SK-N-SH (cell line): ENCODE measurements around the gene OSBPL6. TPM values are rescaled to one million over a fixed set of nuclear protein-coding genes. Genes with fewer than 3 reads are reported as not detected.

Experiments used
- CTCF ChIA-PET: fragments of 300-600, 350-600 bp; formaldehyde crosslinking; extraction: SDS; loops from one replicate; lab custom pipeline; 2021; lab: Yijun Ruan, JAX
- POLR2A ChIA-PET: fragments of 350-600 bp; sonication (Branson Sonifier 250); formaldehyde crosslinking; extraction: SDS; loops from one replicate; lab custom pipeline; 2020; ENCODE audit warnings: antibody characterized with exemption, inconsistent platforms; lab: Yijun Ruan, JAX
- DNase-seq: peaks from one replicate; pipeline ENCODE4 v3.0.0; 2012
- H2AFZ ChIP-seq: fragments of 200-600 bp; sonication (generic); 2 replicates; pipeline ENCODE4 v1.8.1; 2016; ENCODE audit warnings: antibody characterized with exemption, mild to moderate bottlenecking, low read depth
- H3F3A ChIP-seq: fragments of 200-600 bp; sonication (generic); replicated peaks from 2 replicates; pipeline ENCODE3; 2016; ENCODE audit warnings: antibody characterized with exemption, mild to moderate bottlenecking; ENCODE audit not compliant: insufficient read depth
- H3K27ac ChIP-seq, 2 experiments: fragments of 200-500 bp in 1 of 2; fragments of 200-600 bp in 1 of 2; sonication (Bioruptor generic) in 1 of 2; sonication (generic), shearing (Covaris generic) in 1 of 2; 2 replicates each; pipeline versions ENCODE4 v1.5.1 to v1.6.1; 2014 to 2016; ENCODE audit warnings: low read depth in 2 of 2, inconsistent platforms in 1 of 2, low read length in 1 of 2, mild to moderate bottlenecking in 1 of 2, mixed read lengths in 1 of 2
- H3K27me3 ChIP-seq: fragments of 200-600 bp; sonication (generic), shearing (Covaris generic); 2 replicates; pipeline ENCODE4 v1.6.1; 2016; ENCODE audit warnings: mixed run types; ENCODE audit not compliant: insufficient read depth
- H3K36me3 ChIP-seq, 2 experiments: fragments of 200-500 bp in 1 of 2; fragments of 200-600 bp in 1 of 2; sonication (Bioruptor generic) in 1 of 2; sonication (generic) in 1 of 2; replicated peaks in 1 of 2; 2 replicates each; pipeline versions ENCODE3 to v1.5.1; 2014 to 2016; ENCODE audit warnings: low read length in 1 of 2, mild to moderate bottlenecking in 1 of 2; ENCODE audit not compliant: insufficient read depth in 2 of 2, control insufficient read depth in 1 of 2
- H3K4me1 ChIP-seq, 2 experiments: fragments of 200-500 bp in 1 of 2; fragments of 200-600 bp in 1 of 2; sonication (Bioruptor generic) in 1 of 2; sonication (generic), shearing (Covaris generic) in 1 of 2; 2 replicates each; pipeline versions ENCODE4 v1.5.1 to v1.6.1; 2014 to 2016; ENCODE audit warnings: low read depth in 1 of 2, low read length in 1 of 2, mixed run types in 1 of 2; ENCODE audit not compliant: insufficient read depth in 2 of 2, control insufficient read depth in 1 of 2
- H3K4me2 ChIP-seq: fragments of 200-600 bp; sonication (generic), shearing (Covaris generic); 2 replicates; pipeline ENCODE4 v1.6.1; 2017; ENCODE audit warnings: mixed run types
- H3K4me3 ChIP-seq, 2 experiments: fragments of 200-500 bp in 1 of 2; fragments of 200-600 bp in 1 of 2; sonication (Bioruptor generic) in 1 of 2; sonication (generic), shearing (Covaris generic) in 1 of 2; 2 replicates each; pipeline versions ENCODE4 v1.5.1 to v1.8.1; 2014 to 2016; ENCODE audit warnings: low read depth in 2 of 2, inconsistent platforms in 1 of 2, low read length in 1 of 2, mild to moderate bottlenecking in 1 of 2, mixed read lengths in 1 of 2, moderate library complexity in 1 of 2
- H3K79me2 ChIP-seq: fragments of 200-600 bp; sonication (generic); 2 replicates; pipeline ENCODE4 v1.8.1; 2017; ENCODE audit warnings: mild to moderate bottlenecking; ENCODE audit not compliant: insufficient read depth
- H3K9ac ChIP-seq: fragments of 200-600 bp; sonication (generic); 2 replicates; pipeline ENCODE4 v1.6.1; 2017; ENCODE audit warnings: mixed run types
- H3K9me2 ChIP-seq: fragments of 200-600 bp; sonication (generic); 2 replicates; pipeline ENCODE4 v1.6.1; 2017; ENCODE audit warnings: mixed run types
- H3K9me3 ChIP-seq: fragments of 200-600 bp; sonication (generic); 2 replicates; pipeline ENCODE4 v1.6.1; 2017; ENCODE audit warnings: mixed run types, mild to moderate bottlenecking, moderate library complexity
- H4K20me1 ChIP-seq: fragments of 200-600 bp; sonication (generic); 2 replicates; pipeline ENCODE4 v1.6.1; 2017; ENCODE audit warnings: mild to moderate bottlenecking, mixed run types; ENCODE audit not compliant: insufficient read depth
- ELF1 ChIP-seq: IDR thresholded peaks from 2 replicates; pipeline ENCODE4 v1.4.0; 2012
- EZH2phosphoT487 ChIP-seq: fragments of 200-600 bp; sonication (generic); IDR thresholded peaks from 2 replicates; pipeline ENCODE4 v1.6.1; 2017; ENCODE audit warnings: low read depth, mixed run types, mild to moderate bottlenecking, antibody characterized with exemption, moderate library complexity, borderline replicate concordance
- FOXJ3 ChIP-seq: sonication (generic); formaldehyde crosslinking; IDR thresholded peaks from 2 replicates; pipeline ENCODE4 v1.5.1; 2020; ENCODE audit warnings: mild to moderate bottlenecking, missing genetic modification reagents
- GATA2 ChIP-seq: sonication (generic); formaldehyde crosslinking; IDR thresholded peaks from 2 replicates; pipeline ENCODE4 v1.5.0; 2020; ENCODE audit warnings: mild to moderate bottlenecking, missing genetic modification reagents
- JUND ChIP-seq: IDR thresholded peaks from 2 replicates; pipeline ENCODE4 v1.4.0; 2012
- NFIC ChIP-seq: IDR thresholded peaks from 2 replicates; pipeline ENCODE4 v1.4.0; 2012; ENCODE audit warnings: borderline replicate concordance
- NRF1 ChIP-seq: IDR thresholded peaks from 2 replicates; pipeline ENCODE4 v1.6.1; 2012; ENCODE audit warnings: low read depth, mild to moderate bottlenecking, low read length
- POLR2AphosphoS5 ChIP-seq: IDR thresholded peaks from 2 replicates; pipeline ENCODE4 v1.6.1; 2012; ENCODE audit warnings: low read depth, low read length
- RAD21 ChIP-seq: IDR thresholded peaks from 2 replicates; pipeline ENCODE4 v1.6.1; 2012; ENCODE audit warnings: mild to moderate bottlenecking, low read length
- RCOR1 ChIP-seq: fragments of 150-350 bp; IDR thresholded peaks from 2 replicates; pipeline ENCODE4 v1.6.1; 2017; ENCODE audit warnings: antibody characterized with exemption, low read length
- RFX5 ChIP-seq: IDR thresholded peaks from 2 replicates; pipeline ENCODE4 v1.6.1; 2012; ENCODE audit warnings: mild to moderate bottlenecking, improper control_type of control experiment, low read length
- RXRA ChIP-seq: IDR thresholded peaks from 2 replicates; pipeline ENCODE4 v1.4.0; 2012; ENCODE audit warnings: low read depth, mild to moderate bottlenecking, borderline replicate concordance
- SMC3 ChIP-seq: IDR thresholded peaks from 2 replicates; pipeline ENCODE4 v1.6.1; 2012; ENCODE audit warnings: low read depth, low read length, improper control_type of control experiment
- TAF1 ChIP-seq: IDR thresholded peaks from 2 replicates; pipeline ENCODE4 v1.6.1; 2012; ENCODE audit warnings: low read depth, mild to moderate bottlenecking, low read length, moderate library complexity, borderline replicate concordance
- WGBS: methylation state at CpG from one replicate; pipeline ENCODE4 v1.1.6; 2017; ENCODE audit warnings: low lambda C conversion rate; 5-methylcytosine and 5-hydroxymethylcytosine counted together
- polyA plus RNA-seq, 3 experiments: library from polyadenylated mRNA; depleted of rRNA; stranded (reverse); fragments of >200 nt; gene quantifications; 2 replicates each; pipeline ENCODE4 v1.2.3, GENCODE V29; 2012
- TF ChIP-seq, protein P1 (sequence below): IDR thresholded peaks from 2 replicates; pipeline ENCODE4; 2012
- TF ChIP-seq, protein P2 (sequence below): fragments of 150-350 bp; IDR thresholded peaks from 2 replicates; pipeline ENCODE4 v1.6.1; 2016; ENCODE audit warnings: mild to moderate bottlenecking, low read depth, low read length
- TF ChIP-seq, protein P3 (sequence below): fragments of 200-600 bp; sonication (generic); IDR thresholded peaks from 2 replicates; pipeline ENCODE4 v1.6.1; 2017; ENCODE audit warnings: antibody characterized with exemption, mild to moderate bottlenecking, moderate library complexity
- TF ChIP-seq, protein P4 (sequence below): IDR thresholded peaks from 2 replicates; pipeline ENCODE4 v1.4.0; 2012; ENCODE audit warnings: low read depth
- TF ChIP-seq, protein P5 (sequence below): IDR thresholded peaks from 2 replicates; pipeline ENCODE4 v1.4.0; 2012; ENCODE audit warnings: low read depth, borderline replicate concordance

The OSBPL6 gene
- polyA plus RNA-seq, 1 of the 3 experiments (the other 2 are of a cell fraction) = 2.7 TPM

DNA sequence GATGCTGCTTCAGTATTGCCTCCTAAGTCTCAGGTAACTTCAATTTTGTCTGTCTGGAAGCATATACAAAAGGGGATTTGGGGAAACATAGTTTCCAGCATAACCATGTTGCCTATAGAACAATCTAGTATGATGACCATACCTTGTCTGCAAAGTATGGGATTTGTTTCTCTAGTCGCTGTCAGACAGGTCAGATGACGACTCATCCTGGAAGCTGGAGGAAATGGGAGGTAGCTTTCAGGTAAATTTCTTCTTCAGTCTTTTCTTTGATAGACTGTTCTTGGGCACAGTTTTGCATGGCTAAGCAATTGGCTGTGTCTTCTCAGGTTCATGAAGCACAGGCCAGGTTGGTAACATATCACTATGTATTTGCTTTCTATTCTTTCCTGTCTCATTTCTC is 2.8 kb upstream of the OSBPL6 start:
- no peak for DNase-seq
- POLR2A ChIA-PET = no interaction called here
- peaks cover 7% of the 10 kb centered on the region in 2 experiments; a peak in 3 of 4 replicates for H3K4me1 ChIP-seq
- WGBS = 96% methylated on average over 2 of the region's 2 CpGs
- H3K9me2 ChIP-seq = no peaks in the 10 kb centered on the region
- no peak overlapping the region for H3K4me2 ChIP-seq
- H3K9me3 ChIP-seq = no peaks in the 10 kb centered on the region
- no peaks in the 10 kb centered on the region for H3K27me3 ChIP-seq
- H3K36me3 ChIP-seq = no peaks in the 10 kb centered on the region
- no peaks in the 10 kb centered on the region for H4K20me1 ChIP-seq
- H3K4me3 ChIP-seq = no peak overlapping the region
- H2AFZ ChIP-seq = 0 out of 2 replicates have a peak overlapping the region, but pooled peaks have one; percentile 37
- no peak overlapping the region for H3K9ac ChIP-seq
- TF ChIP-seq TAF1 = no peak
- TF ChIP-seq, all 33 proteins: peak for 0
- CTCF ChIA-PET = interaction anchor here (0.6 to 2.4 kb wide), 4 partner anchors 72 to 403 kb away, joined by 3 to 9 read pairs (median 4); partner anchors contain the start of gene RBM45
- H3F3A ChIP-seq = peaks cover 4% of the 10 kb centered on the region
- H3K27ac ChIP-seq = no peak overlapping the region
- H3K79me2 ChIP-seq = 0 out of 2 replicates have a peak, but pooled peaks cover 11% of the 10 kb centered on the region

DNA sequence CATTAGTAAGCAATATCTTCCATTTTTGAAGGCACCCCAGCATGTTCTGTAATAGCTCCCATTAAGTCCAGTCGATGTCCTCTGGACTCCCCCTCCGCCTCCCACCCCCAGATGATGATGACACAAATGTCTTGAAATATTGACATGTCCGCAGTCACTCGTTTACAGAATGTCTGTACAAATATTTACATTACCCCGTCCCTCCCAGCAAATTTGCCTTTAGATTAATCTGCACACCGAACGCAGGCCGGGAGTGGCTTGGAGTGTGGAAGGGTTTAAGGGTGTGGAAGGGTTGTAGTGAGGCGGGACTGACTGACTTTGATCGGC is 853 bp upstream of the OSBPL6 start:
- H3K9me2 ChIP-seq = no peaks in the 10 kb centered on the region
- no peaks in the 10 kb centered on the region for H3K9me3 ChIP-seq
- DNase-seq = no peak
- peaks cover 4% of the 10 kb centered on the region for H3F3A ChIP-seq
- no peaks in the 10 kb centered on the region for H4K20me1 ChIP-seq
- H3K27ac ChIP-seq = peak overlapping the region in 1 of 2 experiments; percentile 63; a peak in 2 of 4 replicates
- 20% methylated on average over 10 of the region's 10 CpGs for WGBS
- peak overlapping the region; percentile 82 for H2AFZ ChIP-seq
- peaks cover 7 to 9% of the 10 kb centered on the region in 2 experiments; a peak in 3 of 4 replicates for H3K4me1 ChIP-seq
- H3K79me2 ChIP-seq = peaks cover 25% of the 10 kb centered on the region; the same call in 1 of the 2 replicates
- no peaks in the 10 kb centered on the region for H3K27me3 ChIP-seq
- CTCF ChIA-PET = interaction anchor here (1.1 to 1.2 kb wide), 2 partner anchors 61 to 221 kb away, joined by 3 to 5 read pairs; no protein-coding TSS in a partner anchor
- POLR2A ChIA-PET = no interaction called here
- peak overlapping the region; percentile 99 for H3K4me2 ChIP-seq
- H3K9ac ChIP-seq = peak overlapping the region; percentile 78
- TF ChIP-seq SMC3 = no peak
- no peak for TF ChIP-seq FOXJ3 (CRISPR knock-in tag)
- no peak for TF ChIP-seq GATA2
- TF ChIP-seq RCOR1 = no peak
- no peak for TF ChIP-seq ELF1
- TF ChIP-seq POLR2AphosphoS5 = no peak
- no peak for TF ChIP-seq RXRA
- TF ChIP-seq, protein P1, sequence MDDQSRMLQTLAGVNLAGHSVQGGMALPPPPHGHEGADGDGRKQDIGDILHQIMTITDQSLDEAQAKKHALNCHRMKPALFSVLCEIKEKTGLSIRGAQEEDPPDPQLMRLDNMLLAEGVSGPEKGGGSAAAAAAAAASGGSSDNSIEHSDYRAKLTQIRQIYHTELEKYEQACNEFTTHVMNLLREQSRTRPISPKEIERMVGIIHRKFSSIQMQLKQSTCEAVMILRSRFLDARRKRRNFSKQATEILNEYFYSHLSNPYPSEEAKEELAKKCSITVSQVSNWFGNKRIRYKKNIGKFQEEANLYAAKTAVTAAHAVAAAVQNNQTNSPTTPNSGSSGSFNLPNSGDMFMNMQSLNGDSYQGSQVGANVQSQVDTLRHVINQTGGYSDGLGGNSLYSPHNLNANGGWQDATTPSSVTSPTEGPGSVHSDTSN = no peak
- TF ChIP-seq JUND = no peak
- no peak for TF ChIP-seq EZH2phosphoT487
- TF ChIP-seq, protein P2, sequence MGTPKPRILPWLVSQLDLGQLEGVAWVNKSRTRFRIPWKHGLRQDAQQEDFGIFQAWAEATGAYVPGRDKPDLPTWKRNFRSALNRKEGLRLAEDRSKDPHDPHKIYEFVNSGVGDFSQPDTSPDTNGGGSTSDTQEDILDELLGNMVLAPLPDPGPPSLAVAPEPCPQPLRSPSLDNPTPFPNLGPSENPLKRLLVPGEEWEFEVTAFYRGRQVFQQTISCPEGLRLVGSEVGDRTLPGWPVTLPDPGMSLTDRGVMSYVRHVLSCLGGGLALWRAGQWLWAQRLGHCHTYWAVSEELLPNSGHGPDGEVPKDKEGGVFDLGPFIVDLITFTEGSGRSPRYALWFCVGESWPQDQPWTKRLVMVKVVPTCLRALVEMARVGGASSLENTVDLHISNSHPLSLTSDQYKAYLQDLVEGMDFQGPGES = no peak
- TF ChIP-seq, protein P3, sequence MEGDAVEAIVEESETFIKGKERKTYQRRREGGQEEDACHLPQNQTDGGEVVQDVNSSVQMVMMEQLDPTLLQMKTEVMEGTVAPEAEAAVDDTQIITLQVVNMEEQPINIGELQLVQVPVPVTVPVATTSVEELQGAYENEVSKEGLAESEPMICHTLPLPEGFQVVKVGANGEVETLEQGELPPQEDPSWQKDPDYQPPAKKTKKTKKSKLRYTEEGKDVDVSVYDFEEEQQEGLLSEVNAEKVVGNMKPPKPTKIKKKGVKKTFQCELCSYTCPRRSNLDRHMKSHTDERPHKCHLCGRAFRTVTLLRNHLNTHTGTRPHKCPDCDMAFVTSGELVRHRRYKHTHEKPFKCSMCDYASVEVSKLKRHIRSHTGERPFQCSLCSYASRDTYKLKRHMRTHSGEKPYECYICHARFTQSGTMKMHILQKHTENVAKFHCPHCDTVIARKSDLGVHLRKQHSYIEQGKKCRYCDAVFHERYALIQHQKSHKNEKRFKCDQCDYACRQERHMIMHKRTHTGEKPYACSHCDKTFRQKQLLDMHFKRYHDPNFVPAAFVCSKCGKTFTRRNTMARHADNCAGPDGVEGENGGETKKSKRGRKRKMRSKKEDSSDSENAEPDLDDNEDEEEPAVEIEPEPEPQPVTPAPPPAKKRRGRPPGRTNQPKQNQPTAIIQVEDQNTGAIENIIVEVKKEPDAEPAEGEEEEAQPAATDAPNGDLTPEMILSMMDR = no peak
- TF ChIP-seq NFIC = no peak
- TF ChIP-seq, protein P4, sequence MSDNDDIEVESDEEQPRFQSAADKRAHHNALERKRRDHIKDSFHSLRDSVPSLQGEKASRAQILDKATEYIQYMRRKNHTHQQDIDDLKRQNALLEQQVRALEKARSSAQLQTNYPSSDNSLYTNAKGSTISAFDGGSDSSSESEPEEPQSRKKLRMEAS = no peak
- no peak for TF ChIP-seq RAD21
- TF ChIP-seq, protein P5, sequence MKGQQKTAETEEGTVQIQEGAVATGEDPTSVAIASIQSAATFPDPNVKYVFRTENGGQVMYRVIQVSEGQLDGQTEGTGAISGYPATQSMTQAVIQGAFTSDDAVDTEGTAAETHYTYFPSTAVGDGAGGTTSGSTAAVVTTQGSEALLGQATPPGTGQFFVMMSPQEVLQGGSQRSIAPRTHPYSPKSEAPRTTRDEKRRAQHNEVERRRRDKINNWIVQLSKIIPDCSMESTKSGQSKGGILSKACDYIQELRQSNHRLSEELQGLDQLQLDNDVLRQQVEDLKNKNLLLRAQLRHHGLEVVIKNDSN = no peak
- TF ChIP-seq NRF1 = no peak
- TF ChIP-seq RFX5 = no peak
- H3K36me3 ChIP-seq = no peaks in the 10 kb centered on the region
- H3K4me3 ChIP-seq = peak overlapping the region; percentile 88 to 90
